ENCODE measurements around the gene LRRC59. TPM values are rescaled to one million over a fixed set of nuclear protein-coding genes. Genes with fewer than 3 reads are reported as not detected.
A peak's percentile ranks its signal among the peaks of the same experiment; 100 is the strongest.

LRRC59 gene
- total and polyA plus RNA-seq, 2 of the 8 experiments (the other 6 are each of a cell fraction or from before 2014, with no cell fraction given): 48.3 to 117 TPM

DNA sequence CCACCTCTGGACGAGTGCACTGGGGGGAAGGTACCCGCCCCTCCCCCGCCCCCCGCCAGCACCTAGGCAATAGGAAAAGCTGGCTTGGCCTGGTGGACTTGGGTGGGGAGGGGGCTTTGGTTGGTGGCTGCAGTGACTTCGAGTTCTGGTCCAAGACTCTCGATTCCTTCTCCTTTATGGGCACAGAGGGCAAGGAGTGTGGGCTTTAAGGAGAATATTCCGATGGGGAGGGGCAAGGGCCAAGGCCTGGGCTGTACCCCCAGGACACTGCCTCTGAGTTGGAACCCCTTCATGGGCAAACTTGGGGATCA lies 29.1 kb upstream of the LRRC59 start:
- Histone ChIP-seq H3K27ac (ENCODE audit: low read depth, low read length) (no peak overlapping the region), H3K9ac (replicated peaks in 1 of 4; ENCODE audit: extremely low read depth in 1 of 4, low read depth in 3 of 4, low read length in 3 of 4) (peak overlapping the region in 1 of 4 experiments; percentile 68; a peak in 3 of 7 replicates), H4K20me1 (replicated peaks in 1 of 2; ENCODE audit: control insufficient read depth in 1 of 2, insufficient read depth in 2 of 2, low read length in 2 of 2) (no peaks in the 10 kb centered on the region), H4K5ac (ENCODE audit: insufficient read length, low read depth, low read length) (no peak overlapping the region), H3K9me3 (ENCODE audit: insufficient read depth in 2 of 2, low read depth in 1 of 2, low read length in 1 of 2) (no peaks in the 10 kb centered on the region), H3K14ac (ENCODE audit: insufficient read length) (no peak overlapping the region), H2BK20ac (ENCODE audit: low read length) (no peak overlapping the region), H3K4ac (replicated peaks; ENCODE audit: insufficient read length, low read depth, low read length) (no peak overlapping the region), H3K56ac (replicated peaks; ENCODE audit: insufficient read length, low read depth, low read length) (no peak overlapping the region), H2BK120ac (replicated peaks; ENCODE audit: low read depth, low read length) (no peak overlapping the region), H4K8ac (ENCODE audit: extremely low read depth, insufficient read depth, low read length) (peak overlapping the region; percentile 4), H3K23me2 (ENCODE audit: low read depth, low read length) (peaks cover 11% of the 10 kb centered on the region; the same call in 1 of the 2 replicates), H2BK5ac (ENCODE audit: low read depth, low read length) (0 out of 2 replicates have a peak overlapping the region, but pooled peaks have one; percentile 62), H3K79me1 (ENCODE audit: low read depth, low read length) (no peaks in the 10 kb centered on the region), H3K4me3 (ENCODE audit: extremely low read depth in 1 of 4, insufficient read depth in 2 of 4, low read depth in 3 of 4, low read length in 4 of 4) (peak overlapping the region; percentile 55 to 78 (median 68)), H2BK12ac (ENCODE audit: low read depth, low read length) (no peak overlapping the region; the same call in 1 of the 2 replicates), H2AK5ac (ENCODE audit: low read depth, low read length) (no peak overlapping the region), H3K36me3 (ENCODE audit: control insufficient read depth in 2 of 4, insufficient read depth in 4 of 4, low read length in 3 of 4) (no peaks in the 10 kb centered on the region), H3K18ac (ENCODE audit: extremely low read depth, low read length) (peak overlapping the region; percentile 54; the same call in 1 of the 2 replicates), H2BK15ac (ENCODE audit: low read length) (no peak overlapping the region; the same call in 1 of the 2 replicates), H2AFZ (ENCODE audit: low read length) (no peak overlapping the region), H3K4me1 (replicated peaks in 1 of 4; ENCODE audit: control insufficient read depth in 3 of 4, insufficient read depth in 4 of 4, low read length in 3 of 4) (peaks cover 6 to 13% (median 10%) of the 10 kb centered on the region in 4 experiments), H3K79me2 (ENCODE audit: control insufficient read depth in 1 of 2, insufficient read depth in 2 of 2, low read length in 2 of 2) (no peaks in the 10 kb centered on the region), H3K4me2 (ENCODE audit: insufficient read depth in 1 of 2, low read depth in 2 of 2, low read length in 2 of 2) (peak overlapping the region; percentile 83 to 86), H4K91ac (replicated peaks; ENCODE audit: insufficient read length, low read length) (peak overlapping the region; percentile 5), H3K23ac (ENCODE audit: insufficient read length) (no peak overlapping the region), H3K27me3 (replicated peaks in 1 of 4; ENCODE audit: control insufficient read depth in 3 of 4, extremely low read depth in 1 of 4, insufficient read depth in 3 of 4, low read length in 3 of 4) (peaks cover 0 to 2% (median 0%) of the 10 kb centered on the region in 4 experiments; a peak in 3 of 7 replicates)
- DNase-seq (ENCODE audit: low read depth in 1 of 2, low spot score in 2 of 2) (no peak), FAIRE-seq (no peak)
- TF ChIP-seq SAP30 (IDR thresholded peaks at IDR 0.05; ENCODE audit: insufficient read depth, insufficient replicate concordance, low read length) (no peak), GABPA (IDR thresholded peaks at IDR 0.05; ENCODE audit: borderline replicate concordance, insufficient read depth, low read length) (no peak), CHD1 (IDR thresholded peaks at IDR 0.05; ENCODE audit: low read depth, low read length) (no peak), NANOG (IDR thresholded peaks at IDR 0.05; ENCODE audit: insufficient read depth, low read depth, low read length, poor library complexity, severe bottlenecking) (no peak), HDAC6 (IDR thresholded peaks at IDR 0.05; ENCODE audit: low read depth, low read length) (no peak), MAFK (IDR thresholded peaks at IDR 0.05; ENCODE audit: low read depth, low read length) (no peak), HDAC2 (IDR thresholded peaks at IDR 0.05; ENCODE audit: borderline replicate concordance in 1 of 2, low read depth in 2 of 2, low read length in 2 of 2) (no peak), CBX5 (IDR thresholded peaks at IDR 0.05; ENCODE audit: low read depth, low read length) (no peak), PHF8 (conservative IDR thresholded peaks at IDR 0.05; ENCODE audit: low read depth, low read length) (no peak)
- TF ChIP-seq, protein P1, sequence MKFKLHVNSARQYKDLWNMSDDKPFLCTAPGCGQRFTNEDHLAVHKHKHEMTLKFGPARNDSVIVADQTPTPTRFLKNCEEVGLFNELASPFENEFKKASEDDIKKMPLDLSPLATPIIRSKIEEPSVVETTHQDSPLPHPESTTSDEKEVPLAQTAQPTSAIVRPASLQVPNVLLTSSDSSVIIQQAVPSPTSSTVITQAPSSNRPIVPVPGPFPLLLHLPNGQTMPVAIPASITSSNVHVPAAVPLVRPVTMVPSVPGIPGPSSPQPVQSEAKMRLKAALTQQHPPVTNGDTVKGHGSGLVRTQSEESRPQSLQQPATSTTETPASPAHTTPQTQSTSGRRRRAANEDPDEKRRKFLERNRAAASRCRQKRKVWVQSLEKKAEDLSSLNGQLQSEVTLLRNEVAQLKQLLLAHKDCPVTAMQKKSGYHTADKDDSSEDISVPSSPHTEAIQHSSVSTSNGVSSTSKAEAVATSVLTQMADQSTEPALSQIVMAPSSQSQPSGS (IDR thresholded peaks at IDR 0.05; ENCODE audit: low read length): no peak
- 7% methylated on average over 4 of the region's 7 CpGs; no CpG with 5 or more reads in 1 of the 2 experiments for WGBS, 2 experiments (ENCODE audit: extremely low coverage in 1 of 2, insufficient coverage in 1 of 2, insufficient read length in 1 of 2, insufficient replicate concordance in 2 of 2, low coverage in 1 of 2, low lambda C conversion rate in 2 of 2, missing lambda C conversion rate in 1 of 2)
- ChIA-PET CTCF (ENCODE audit: partially characterized antibody) (interaction anchor here (0.9 to 8.3 kb wide), 7 partner anchors 10 to 225 kb away, joined by 3 to 87 read pairs (median 5); partner anchors contain the start of genes COL1A1 and LRRC59), POLR2A (ENCODE audit: partially characterized antibody) (interaction anchor here (0.6 to 2.2 kb wide), 8 partner anchors 11 to 509 kb away, joined by 3 to 12 read pairs (median 4); partner anchors contain the start of gene LRRC59)
